MCF 10A (cell line): Measurements from ENCODE around the gene ADARB2. TPM values are rescaled to one million over a fixed set of nuclear protein-coding genes. Genes with fewer than 3 reads are reported as not detected.
"Not testable (repeated sequence)": the region's sequence is repeated elsewhere in the genome, so short reads cannot be mapped to it uniquely, and the experiment has no call there.

ENCODE experiments used
- BruUV-seq: library from RNA; stranded (reverse); fragments of 400-500 nt; replicated peaks from 2 replicates; lab custom pipeline; 2021; lab: Mats Ljungman, UMichigan
- CTCF ChIA-PET: fragments of 300-600 bp; sonication (Branson Sonifier 250); formaldehyde crosslinking; extraction: SDS; loops from one replicate; lab custom pipeline; 2021; ENCODE audit warnings: antibody characterized with exemption, inconsistent platforms; lab: Yijun Ruan, JAX
- POLR2A ChIA-PET: fragments of 300-600, 350-650 bp; sonication (Branson Sonifier 250); formaldehyde crosslinking; extraction: SDS; loops from one replicate; lab custom pipeline; 2020; ENCODE audit warnings: antibody characterized with exemption, inconsistent platforms; lab: Yijun Ruan, JAX
- DNase-seq: peaks from one replicate; pipeline ENCODE4 v3.0.0-alpha.2; 2018; ENCODE audit not compliant: unreplicated experiment
- H3K27ac Mint-ChIP-seq: one replicate; pipeline ENCODE4 v1.8.0; 2022; ENCODE audit warnings: mild to moderate bottlenecking, low read depth, mixed read lengths; ENCODE audit not compliant: unreplicated experiment
- H3K27me3 Mint-ChIP-seq: one replicate; pipeline ENCODE4 v1.8.0; 2022; ENCODE audit warnings: mixed read lengths; ENCODE audit not compliant: insufficient read depth, unreplicated experiment
- H3K36me3 Mint-ChIP-seq: one replicate; pipeline ENCODE4 v1.8.0; 2022; ENCODE audit warnings: mild to moderate bottlenecking, moderate library complexity, mixed read lengths; ENCODE audit not compliant: insufficient read depth, unreplicated experiment
- H3K4me1 Mint-ChIP-seq: one replicate; pipeline ENCODE4 v1.8.0; 2022; ENCODE audit warnings: mixed read lengths; ENCODE audit not compliant: insufficient read depth, unreplicated experiment
- H3K4me3 Mint-ChIP-seq: one replicate; pipeline ENCODE4 v1.8.0; 2022; ENCODE audit warnings: mild to moderate bottlenecking, moderate library complexity, mixed read lengths; ENCODE audit not compliant: unreplicated experiment
- H3K9me3 Mint-ChIP-seq: one replicate; pipeline ENCODE4 v1.8.0; 2022; ENCODE audit warnings: mixed read lengths; ENCODE audit not compliant: unreplicated experiment
- intact Hi-C: fragments of 100-400 bp; cut with micrococcal nuclease; formaldehyde crosslinking; loops from 2 replicates; pipeline ENCODE4 v1.14.1; 2022
- total RNA-seq: library from RNA; stranded (reverse); gene quantifications from 2 replicates; pipeline ENCODE4 v1.2.3, GENCODE V29; 2022
- TF ChIP-seq, protein P1 (sequence below): fragments of 200-600 bp; IDR thresholded peaks from one replicate; pipeline ENCODE4 v1.8.0; 2022; ENCODE audit warnings: antibody characterized with exemption, mild to moderate bottlenecking; ENCODE audit not compliant: unreplicated experiment

Gene ADARB2
- total RNA-seq, 1 experiment from 2014 or later: 0.96 TPM

DNA sequence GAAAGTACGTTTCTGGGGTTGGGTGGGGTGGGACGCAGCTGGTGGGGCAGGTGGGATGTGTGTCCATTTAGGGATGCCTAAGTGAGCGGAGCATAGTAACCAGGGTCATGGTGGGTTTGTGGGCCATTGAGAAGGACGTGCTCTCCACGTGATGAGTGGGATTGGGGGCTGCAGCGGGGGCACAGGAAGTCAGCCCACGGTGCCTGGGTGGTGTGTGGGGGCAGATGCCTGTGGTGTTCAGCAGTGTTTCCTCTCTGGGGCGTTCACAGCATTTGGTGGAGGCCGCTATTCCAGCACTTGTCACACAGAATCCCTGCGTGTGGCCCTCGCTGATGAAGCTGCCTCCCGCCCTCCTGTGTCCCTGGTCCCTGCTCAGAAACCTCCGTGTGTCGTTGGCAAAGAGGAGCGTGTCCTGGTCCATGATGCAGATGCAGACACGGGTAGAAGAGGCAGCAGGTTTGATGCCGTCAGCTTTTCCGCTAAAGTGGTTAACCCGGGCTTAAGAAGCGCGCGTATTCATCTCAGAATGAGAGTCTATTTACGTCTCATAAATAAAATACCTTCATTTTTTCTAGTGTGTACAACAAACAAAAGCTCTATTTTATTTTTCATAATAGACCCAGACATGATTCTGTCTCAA is 274.2 kb downstream of the ADARB2 start:
- ChIA-PET CTCF (no interaction called here), POLR2A (no interaction called here)
- no peak for DNase-seq
- Mint-ChIP-seq H3K36me3 (no peaks in the 10 kb centered on the region), H3K4me3 (no peak overlapping the region), H3K27me3 (peaks cover 7% of the 10 kb centered on the region), H3K4me1 (peaks cover 6% of the 10 kb centered on the region), H3K9me3 (no peaks in the 10 kb centered on the region), H3K27ac (no peak overlapping the region)
- BruUV-seq: no TSS peak
- intact Hi-C loops: no loop called here
- TF ChIP-seq, protein P1, sequence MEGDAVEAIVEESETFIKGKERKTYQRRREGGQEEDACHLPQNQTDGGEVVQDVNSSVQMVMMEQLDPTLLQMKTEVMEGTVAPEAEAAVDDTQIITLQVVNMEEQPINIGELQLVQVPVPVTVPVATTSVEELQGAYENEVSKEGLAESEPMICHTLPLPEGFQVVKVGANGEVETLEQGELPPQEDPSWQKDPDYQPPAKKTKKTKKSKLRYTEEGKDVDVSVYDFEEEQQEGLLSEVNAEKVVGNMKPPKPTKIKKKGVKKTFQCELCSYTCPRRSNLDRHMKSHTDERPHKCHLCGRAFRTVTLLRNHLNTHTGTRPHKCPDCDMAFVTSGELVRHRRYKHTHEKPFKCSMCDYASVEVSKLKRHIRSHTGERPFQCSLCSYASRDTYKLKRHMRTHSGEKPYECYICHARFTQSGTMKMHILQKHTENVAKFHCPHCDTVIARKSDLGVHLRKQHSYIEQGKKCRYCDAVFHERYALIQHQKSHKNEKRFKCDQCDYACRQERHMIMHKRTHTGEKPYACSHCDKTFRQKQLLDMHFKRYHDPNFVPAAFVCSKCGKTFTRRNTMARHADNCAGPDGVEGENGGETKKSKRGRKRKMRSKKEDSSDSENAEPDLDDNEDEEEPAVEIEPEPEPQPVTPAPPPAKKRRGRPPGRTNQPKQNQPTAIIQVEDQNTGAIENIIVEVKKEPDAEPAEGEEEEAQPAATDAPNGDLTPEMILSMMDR: no peak

GRCh38 chr10:1462521-1462920 is 274.8 kb downstream of the ADARB2 start:
- no peak overlapping the region for H3K4me3 Mint-ChIP-seq
- TF ChIP-seq, protein P1: no peak
- DNase-seq: no peak
- peaks cover 13% of the 10 kb centered on the region for H3K27me3 Mint-ChIP-seq
- intact Hi-C loops: no loop called here
- ChIA-PET POLR2A (no interaction called here), CTCF (no interaction called here)
- H3K9me3 Mint-ChIP-seq: no peaks in the 10 kb centered on the region
- no peaks in the 10 kb centered on the region for H3K36me3 Mint-ChIP-seq
- H3K4me1 Mint-ChIP-seq: peaks cover 6% of the 10 kb centered on the region
- BruUV-seq: no TSS peak
- H3K27ac Mint-ChIP-seq: no peak overlapping the region

DNA sequence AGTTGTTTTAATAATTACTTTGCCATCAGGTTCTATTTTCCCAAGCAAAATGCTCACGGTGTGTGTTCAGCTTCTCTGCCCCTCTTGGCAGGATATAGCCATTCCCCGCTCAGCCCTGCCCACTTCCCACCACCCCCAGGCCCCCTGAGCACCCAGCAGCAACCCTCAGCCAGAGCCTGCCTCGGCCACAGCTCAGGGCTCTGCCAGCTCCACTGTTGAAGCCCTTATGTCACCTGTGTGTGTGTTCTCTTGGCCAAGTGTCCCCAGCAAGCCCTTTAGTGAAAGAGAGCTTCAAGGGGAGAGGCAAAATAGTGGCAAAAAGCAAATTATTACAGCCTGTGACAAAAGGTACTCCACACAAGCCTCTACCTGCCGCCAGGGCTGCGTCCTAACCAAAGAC is 275.3 kb downstream of the ADARB2 start:
- no peaks in the 10 kb centered on the region for H3K9me3 Mint-ChIP-seq
- intact Hi-C loops: no loop called here
- TF ChIP-seq, protein P1: no peak
- DNase-seq: no peak
- POLR2A ChIA-PET: no interaction called here
- H3K27me3 Mint-ChIP-seq: peaks cover 17% of the 10 kb centered on the region
- no TSS peak for BruUV-seq
- no peak overlapping the region for H3K4me3 Mint-ChIP-seq
- H3K27ac Mint-ChIP-seq: no peak overlapping the region
- no peaks in the 10 kb centered on the region for H3K36me3 Mint-ChIP-seq
- CTCF ChIA-PET: no interaction called here
- peaks cover 6% of the 10 kb centered on the region for H3K4me1 Mint-ChIP-seq

- BruUV-seq: no TSS peak
- Mint-ChIP-seq H3K4me1 (peaks cover 6% of the 10 kb centered on the region), H3K27ac (no peak overlapping the region), H3K36me3 (no peaks in the 10 kb centered on the region), H3K9me3 (no peaks in the 10 kb centered on the region), H3K27me3 (peaks cover 17% of the 10 kb centered on the region), H3K4me3 (no peak overlapping the region)
- DNase-seq: no peak
- intact Hi-C loops: no loop called here
- TF ChIP-seq, protein P1: no peak
- ChIA-PET POLR2A (no interaction called here), CTCF (no interaction called here)
Observed at GRCh38 chr10:1461016-1461415, 276.3 kb downstream of the ADARB2 start.

GRCh38 chr10:1459664-1460063 is 277.7 kb downstream of the ADARB2 start:
- H3K27ac Mint-ChIP-seq, H3K36me3 Mint-ChIP-seq: not testable (repeated sequence)
- CTCF ChIA-PET: interaction anchor here (0.8 kb wide), 1 partner anchor 1415 kb away, joined by 3 read pairs; no protein-coding TSS in a partner anchor

More at GRCh38 chr10:1459664-1460063, 277.7 kb downstream of the ADARB2 start:
- H3K27me3 Mint-ChIP-seq: peaks cover 19% of the 10 kb centered on the region
- POLR2A ChIA-PET, BruUV-seq, DNase-seq, H3K9me3 Mint-ChIP-seq, intact Hi-C loops, H3K4me1 Mint-ChIP-seq, H3K4me3 Mint-ChIP-seq: not testable (repeated sequence)
